K562 (cell line): Measurements from ENCODE around the gene SEPTIN12. TPM values are rescaled to one million over a fixed set of nuclear protein-coding genes. Genes with fewer than 3 reads are reported as not detected.
A peak's percentile ranks its signal among the peaks of the same experiment; 100 is the strongest.

Experiments
- ATAC-seq: fragments of 200-7000 bp; cut with Tn5 transposase; 3 replicates; pipeline ENCODE4 v1.9.1; 2020; ENCODE audit warnings: moderate library complexity
- BruUV-seq: library from RNA; stranded (reverse); fragments of 400-500 nt; replicated peaks from 2 replicates; lab custom pipeline; 2021; lab: Mats Ljungman, UMichigan
- CTCF ChIA-PET: fragments of 300-600 bp; formaldehyde crosslinking; extraction: SDS; loops from one replicate; lab custom pipeline; 2021; ENCODE audit warnings: low intra/inter-chr PET ratio; lab: Yijun Ruan, JAX
- POLR2A ChIA-PET: fragments of 300-600, 350-650 bp; sonication (Branson Sonifier 250); formaldehyde crosslinking; extraction: SDS; loops from one replicate; lab custom pipeline; 2021; ENCODE audit warnings: antibody characterized with exemption, inconsistent platforms; lab: Yijun Ruan, JAX
- DNase-seq, 4 experiments: peaks; one replicate each; pipeline versions ENCODE4 v3.0.0 to v3.0.0-alpha.2; 2011 to 2018; ENCODE audit warnings: low spot score in 3 of 4, mixed read lengths in 3 of 4; ENCODE audit errors: extremely low read depth in 1 of 4
- FAIRE-seq: peaks from 2 replicates; lab custom pipeline; 2011; peaks lifted over from hg19 to GRCh38; lab: Jason Lieb, UNC
- H2AFZ ChIP-seq: 2 replicates; pipeline ENCODE4 v1.6.0; 2011; ENCODE audit warnings: low read depth, low read length, control low read depth, inconsistent platforms
- H3K27ac ChIP-seq: fragments of 200-600 bp; 3 replicates; pipeline ENCODE4 v1.8.0; 2011; ENCODE audit warnings: low read depth, mild to moderate bottlenecking, control low read depth, inconsistent platforms, low read length, moderate library complexity, mixed read lengths; ENCODE audit errors: extremely low read depth
- H3K27me3 ChIP-seq, 2 experiments: fragments of 300-600 bp in 1 of 2; 2 replicates in 1 of 2; 3 replicates in 1 of 2; pipeline versions ENCODE4 v1.6.0 to v1.8.0; 2011; ENCODE audit warnings: inconsistent platforms in 2 of 2, low read length in 2 of 2, mild to moderate bottlenecking in 1 of 2, mixed read lengths in 1 of 2, moderate library complexity in 1 of 2; ENCODE audit not compliant: control insufficient read depth in 2 of 2, insufficient read depth in 2 of 2
- H3K36me3 ChIP-seq: fragments of 300-600 bp; 3 replicates; pipeline ENCODE4 v1.8.0; 2011; ENCODE audit warnings: mild to moderate bottlenecking, low read length, inconsistent platforms; ENCODE audit not compliant: control insufficient read depth, insufficient read depth
- H3K4me1 ChIP-seq, 2 experiments: fragments of 200-600 bp in 1 of 2; replicated peaks in 1 of 2; 2 replicates in 1 of 2; 3 replicates in 1 of 2; pipeline versions ENCODE4 v1.5.1 to v1.8.0; 2011; ENCODE audit warnings: inconsistent platforms in 2 of 2, low read length in 2 of 2, mild to moderate bottlenecking in 1 of 2, mixed read lengths in 1 of 2, moderate library complexity in 1 of 2; ENCODE audit not compliant: control insufficient read depth in 2 of 2, insufficient read depth in 2 of 2
- H3K4me2 ChIP-seq: 2 replicates; pipeline ENCODE4 v1.6.1; 2011; ENCODE audit warnings: low read length, control low read depth, inconsistent platforms, mixed read lengths; ENCODE audit not compliant: insufficient read depth
- H3K4me3 ChIP-seq: fragments of 200-600 bp; sonication (generic), shearing (Covaris generic); 2 replicates; pipeline ENCODE4 v1.5.1; 2016; ENCODE audit warnings: control low read depth, inconsistent platforms
- H3K79me2 ChIP-seq: fragments of 200-600 bp; 3 replicates; pipeline ENCODE4 v1.8.0; 2011; ENCODE audit warnings: low read length, inconsistent platforms; ENCODE audit not compliant: control insufficient read depth, insufficient read depth
- H3K9ac ChIP-seq, 2 experiments: 2 replicates each; pipeline versions ENCODE4 v1.6.0 to v1.6.1; 2011; ENCODE audit warnings: low read depth in 2 of 2, low read length in 2 of 2, control low read depth in 1 of 2, inconsistent platforms in 1 of 2, mild to moderate bottlenecking in 1 of 2, mixed read lengths in 1 of 2; ENCODE audit not compliant: insufficient read depth in 1 of 2
- H3K9me1 ChIP-seq: one replicate; pipeline ENCODE4 v1.6.0; 2011; ENCODE audit warnings: inconsistent platforms, mild to moderate bottlenecking, low read length, moderate library complexity; ENCODE audit not compliant: control insufficient read depth, insufficient read depth
- H3K9me3 ChIP-seq: replicated peaks from 2 replicates; pipeline ENCODE4 v1.5.1; 2011; ENCODE audit warnings: low read depth, low read length, inconsistent platforms; ENCODE audit not compliant: control insufficient read depth, insufficient read depth
- H4K20me1 ChIP-seq: replicated peaks from 2 replicates; pipeline ENCODE4 v1.6.1; 2011; ENCODE audit warnings: low read length, inconsistent platforms, mixed read lengths; ENCODE audit not compliant: control insufficient read depth, insufficient read depth
- MIER1 ChIP-seq: fragments of 450-650 bp; IDR thresholded peaks from 2 replicates; pipeline ENCODE4 v1.6.1; 2016; ENCODE audit warnings: antibody characterized with exemption, mild to moderate bottlenecking, low read depth
- SP1 ChIP-seq: sonication (generic); formaldehyde crosslinking; IDR thresholded peaks from 2 replicates; pipeline ENCODE4 v1.8.1; 2022; ENCODE audit warnings: mild to moderate bottlenecking, missing genetic modification reagents
- ZNF384 ChIP-seq: IDR thresholded peaks from 2 replicates; pipeline ENCODE4 v1.6.1; 2012; ENCODE audit warnings: low read depth, low read length, improper control_type of control experiment
- WGBS: fragments of 100-300 bp; shearing (Covaris generic); methylation state at CpG from one replicate; pipeline ENCODE4 v1.1.6; 2016; ENCODE audit warnings: low coverage, mixed read lengths; ENCODE audit not compliant: insufficient coverage; ENCODE audit errors: missing lambda C conversion rate; 5-methylcytosine and 5-hydroxymethylcytosine counted together
- in situ Hi-C: fragments of 300-500 bp; cut with MboI; formaldehyde crosslinking; loops from 4 replicates; pipeline ENCODE4 v1.15.0; 2018; ENCODE audit warnings: inconsistent platforms, mixed read lengths
- intact Hi-C: fragments of 100-400 bp; cut with micrococcal nuclease; formaldehyde crosslinking; loops from 2 replicates; pipeline ENCODE4 v1.14.2; 2022
- polyA plus RNA-seq, 8 experiments: library from polyadenylated mRNA; depleted of rRNA in 4 of 8; stranded (reverse) in 5 of 8; unstranded in 3 of 8; fragments of >200 nt; fragmentation: Nextera tagmentation in 2 of 8; fragmentation: Illumina TruSeq in 1 of 8; extraction: Ambion mirVana in 2 of 8; extraction: Trizol in 1 of 8; gene quantifications; 2 replicates each; pipeline versions ENCODE4 v1.2.1 to v1.2.3, GENCODE V29; 2011 to 2014; ENCODE audit warnings: inconsistent platforms in 1 of 8, missing spikeins in 1 of 8
- total RNA-seq, 7 experiments: library from RNA; depleted of rRNA in 6 of 7; stranded (reverse); fragments of >200 nt in 6 of 7; fragmentation: Illumina TruSeq in 2 of 7; extraction: Trizol in 2 of 7; gene quantifications; 2 replicates each; pipeline versions ENCODE4 v1.2.1 to v1.2.3, GENCODE V29; 2011 to 2021; ENCODE audit warnings: low replicate concordance in 1 of 7
- TF ChIP-seq, protein P1 (sequence below): sonication (generic); formaldehyde crosslinking; IDR thresholded peaks from 2 replicates; pipeline ENCODE4 v1.8.0; 2023; ENCODE audit warnings: mild to moderate bottlenecking, missing genetic modification reagents
- TF ChIP-seq, protein P2 (sequence below), 3 experiments: fragments of 200-800 bp in 1 of 3; sonication (Bioruptor generic) in 1 of 3; sonication (generic) in 1 of 3; formaldehyde crosslinking in 1 of 3; IDR thresholded peaks; 2 replicates each; pipeline versions ENCODE4 v1.6.1 to v1.8.0; 2016 to 2022; ENCODE audit warnings: mild to moderate bottlenecking in 2 of 3, missing compliant biosample characterization in 2 of 3, missing genetic modification characterization in 2 of 3, missing genetic modification reagents in 1 of 3
- TF ChIP-seq, protein P3 (sequence below): fragments of 450-650 bp; formaldehyde crosslinking; IDR thresholded peaks from 2 replicates; pipeline ENCODE4 v1.4.0; 2020; ENCODE audit warnings: mild to moderate bottlenecking
- TF ChIP-seq, protein P4 (sequence below): sonication (generic); formaldehyde crosslinking; IDR thresholded peaks from 2 replicates; pipeline ENCODE4 v1.8.1; 2023; ENCODE audit warnings: mild to moderate bottlenecking, missing genetic modification reagents

Gene SEPTIN12
- total and polyA plus RNA-seq, 9 of the 15 experiments (the other 6 are each of a cell fraction or from before 2014, with no cell fraction given), result not detected

DNA sequence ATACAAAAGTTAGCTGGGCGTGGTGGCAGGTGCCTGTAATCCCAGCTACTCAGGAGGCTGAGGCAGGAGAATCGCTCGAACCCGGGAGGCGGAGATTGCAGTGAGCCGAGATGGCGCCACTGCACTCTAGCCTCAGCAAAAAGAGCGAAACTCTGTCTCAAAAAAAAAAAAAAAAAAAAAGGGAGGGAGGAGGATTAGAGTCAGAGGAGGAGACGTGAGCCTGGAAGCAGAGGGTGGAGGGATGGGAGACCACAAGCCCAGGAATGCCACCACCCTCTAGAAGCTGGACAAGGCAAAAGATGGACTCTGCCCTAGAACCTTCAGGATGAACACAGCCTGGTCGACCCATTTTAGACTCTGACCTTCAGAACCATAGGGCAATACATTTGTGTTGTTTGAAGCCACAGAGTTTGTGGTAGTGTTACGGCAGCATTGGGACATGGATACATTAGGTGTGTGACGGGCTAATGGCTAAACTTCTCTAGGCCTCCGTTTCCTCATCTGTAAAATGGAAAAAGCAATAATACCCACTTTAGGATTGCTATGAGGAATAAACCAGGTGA lies 4.9 kb upstream of the SEPTIN12 start:
- 36% methylated on average over 10 of the region's 13 CpGs for WGBS
- Histone ChIP-seq H3K27me3 (no peaks in the 10 kb centered on the region), H4K20me1 (no peaks in the 10 kb centered on the region), H3K4me1 (peaks cover 10 to 40% of the 10 kb centered on the region in 2 experiments; a peak in 4 of 5 replicates), H3K9me1 (no peaks in the 10 kb centered on the region), H3K9me3 (no peaks in the 10 kb centered on the region), H3K27ac (no peak overlapping the region), H3K4me3 (no peak overlapping the region), H3K4me2 (no peak overlapping the region), H3K9ac (no peak overlapping the region), H3K79me2 (no peaks in the 10 kb centered on the region), H3K36me3 (peaks cover 3% of the 10 kb centered on the region; the same call in 1 of the 3 replicates), H2AFZ (peak overlapping the region; percentile 55; the same call in 1 of the 2 replicates)
- intact Hi-C loops, result no loop called here
- ChIA-PET CTCF (no interaction called here), POLR2A (interaction anchor here (0.6 kb wide), 1 partner anchor 15 kb away, joined by 3 read pairs; no protein-coding TSS in a partner anchor)
- DNase-seq, result no peak
- in situ Hi-C loops, result no loop called here
- FAIRE-seq, result no peak
- BruUV-seq, result no TSS peak
- ATAC-seq, result no peak
- no peak for TF ChIP-seq SP1
- TF ChIP-seq, protein P1, sequence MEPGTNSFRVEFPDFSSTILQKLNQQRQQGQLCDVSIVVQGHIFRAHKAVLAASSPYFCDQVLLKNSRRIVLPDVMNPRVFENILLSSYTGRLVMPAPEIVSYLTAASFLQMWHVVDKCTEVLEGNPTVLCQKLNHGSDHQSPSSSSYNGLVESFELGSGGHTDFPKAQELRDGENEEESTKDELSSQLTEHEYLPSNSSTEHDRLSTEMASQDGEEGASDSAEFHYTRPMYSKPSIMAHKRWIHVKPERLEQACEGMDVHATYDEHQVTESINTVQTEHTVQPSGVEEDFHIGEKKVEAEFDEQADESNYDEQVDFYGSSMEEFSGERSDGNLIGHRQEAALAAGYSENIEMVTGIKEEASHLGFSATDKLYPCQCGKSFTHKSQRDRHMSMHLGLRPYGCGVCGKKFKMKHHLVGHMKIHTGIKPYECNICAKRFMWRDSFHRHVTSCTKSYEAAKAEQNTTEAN (CRISPR knock-in tag), result no peak
- TF ChIP-seq, protein P2, sequence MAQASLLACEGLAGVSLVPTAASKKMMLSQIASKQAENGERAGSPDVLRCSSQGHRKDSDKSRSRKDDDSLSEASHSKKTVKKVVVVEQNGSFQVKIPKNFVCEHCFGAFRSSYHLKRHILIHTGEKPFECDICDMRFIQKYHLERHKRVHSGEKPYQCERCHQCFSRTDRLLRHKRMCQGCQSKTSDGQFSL (CRISPR knock-in tag; IDR thresholded peaks at IDR 0.05), result no peak
- TF ChIP-seq, protein P2 (tag; IDR thresholded peaks at IDR 0.05), result no peak
- peak; percentile 64 for TF ChIP-seq ZNF384
- TF ChIP-seq, protein P3, sequence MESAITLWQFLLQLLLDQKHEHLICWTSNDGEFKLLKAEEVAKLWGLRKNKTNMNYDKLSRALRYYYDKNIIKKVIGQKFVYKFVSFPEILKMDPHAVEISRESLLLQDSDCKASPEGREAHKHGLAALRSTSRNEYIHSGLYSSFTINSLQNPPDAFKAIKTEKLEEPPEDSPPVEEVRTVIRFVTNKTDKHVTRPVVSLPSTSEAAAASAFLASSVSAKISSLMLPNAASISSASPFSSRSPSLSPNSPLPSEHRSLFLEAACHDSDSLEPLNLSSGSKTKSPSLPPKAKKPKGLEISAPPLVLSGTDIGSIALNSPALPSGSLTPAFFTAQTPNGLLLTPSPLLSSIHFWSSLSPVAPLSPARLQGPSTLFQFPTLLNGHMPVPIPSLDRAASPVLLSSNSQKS (CRISPR knock-in tag), result no peak
- TF ChIP-seq MIER1, result no peak
- TF ChIP-seq, protein P4, sequence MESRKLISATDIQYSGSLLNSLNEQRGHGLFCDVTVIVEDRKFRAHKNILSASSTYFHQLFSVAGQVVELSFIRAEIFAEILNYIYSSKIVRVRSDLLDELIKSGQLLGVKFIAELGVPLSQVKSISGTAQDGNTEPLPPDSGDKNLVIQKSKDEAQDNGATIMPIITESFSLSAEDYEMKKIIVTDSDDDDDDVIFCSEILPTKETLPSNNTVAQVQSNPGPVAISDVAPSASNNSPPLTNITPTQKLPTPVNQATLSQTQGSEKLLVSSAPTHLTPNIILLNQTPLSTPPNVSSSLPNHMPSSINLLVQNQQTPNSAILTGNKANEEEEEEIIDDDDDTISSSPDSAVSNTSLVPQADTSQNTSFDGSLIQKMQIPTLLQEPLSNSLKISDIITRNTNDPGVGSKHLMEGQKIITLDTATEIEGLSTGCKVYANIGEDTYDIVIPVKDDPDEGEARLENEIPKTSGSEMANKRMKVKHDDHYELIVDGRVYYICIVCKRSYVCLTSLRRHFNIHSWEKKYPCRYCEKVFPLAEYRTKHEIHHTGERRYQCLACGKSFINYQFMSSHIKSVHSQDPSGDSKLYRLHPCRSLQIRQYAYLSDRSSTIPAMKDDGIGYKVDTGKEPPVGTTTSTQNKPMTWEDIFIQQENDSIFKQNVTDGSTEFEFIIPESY (CRISPR knock-in tag), result peak; percentile 29; the same call in 1 of the 2 replicates
